ENCODE results near the gene FMO1. TPM values are rescaled to one million over a fixed set of nuclear protein-coding genes. Genes with fewer than 3 reads are reported as not detected.
"Not testable (repeated sequence)": the region's sequence is repeated elsewhere in the genome, so short reads cannot be mapped to it uniquely, and the experiment has no call there.

FMO1 gene
- total RNA-seq, 4 donors from 2014 or later = 0.94 to 9.5 (median 1.9) TPM

GRCh38 chr1:171279678-171280077 lies 31.4 kb downstream of the FMO1 start:
- no peak for TF ChIP-seq CTCF (IDR thresholded peaks at IDR 0.05)
- DNase-seq (ENCODE audit: low spot score) (no peak), ATAC-seq (ENCODE audit: low FRiP score) (no peak)

GRCh38 chr1:171280599-171280998 lies 32.3 kb downstream of the FMO1 start:
- no peak for ATAC-seq (ENCODE audit: low FRiP score)
- no peak for DNase-seq (ENCODE audit: low spot score)
- no peak for TF ChIP-seq CTCF (IDR thresholded peaks at IDR 0.05)

DNA sequence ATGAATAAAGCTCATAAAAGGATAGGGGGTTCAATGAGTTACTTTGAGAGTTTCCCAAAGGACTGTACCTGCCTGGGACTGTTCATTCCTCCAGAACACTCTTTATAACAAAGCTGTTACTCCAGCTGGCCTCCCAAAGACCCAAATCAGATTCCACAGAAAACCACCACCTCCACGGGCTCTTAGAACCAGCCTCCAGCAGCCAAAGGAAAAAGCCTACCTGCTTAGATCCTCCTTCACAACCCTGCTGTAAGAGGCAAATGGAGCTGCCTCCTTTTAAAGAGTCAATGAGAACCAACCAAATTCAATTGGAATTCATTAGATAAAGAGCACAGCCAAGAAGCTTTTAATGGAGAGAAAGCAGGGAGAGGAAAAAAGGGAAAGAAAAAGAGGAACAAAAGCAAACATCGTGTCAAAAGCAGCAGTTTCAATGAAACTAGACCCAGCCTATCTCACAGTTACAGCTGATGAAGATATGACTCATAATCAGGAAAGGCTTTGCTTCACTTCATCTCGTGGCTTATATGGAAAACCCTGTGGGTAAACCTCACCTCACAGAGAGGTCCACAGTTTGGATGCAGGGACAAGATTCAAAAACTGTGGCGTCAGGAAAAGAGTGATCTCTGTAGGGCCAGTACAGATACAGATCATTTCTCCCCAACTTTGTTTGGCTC lies 37.9 kb downstream of the FMO1 start:
- TF ChIP-seq CTCF (IDR thresholded peaks at IDR 0.05) = no peak
- ATAC-seq (ENCODE audit: low FRiP score) (no peak), DNase-seq (ENCODE audit: low spot score) (no peak)

DNA sequence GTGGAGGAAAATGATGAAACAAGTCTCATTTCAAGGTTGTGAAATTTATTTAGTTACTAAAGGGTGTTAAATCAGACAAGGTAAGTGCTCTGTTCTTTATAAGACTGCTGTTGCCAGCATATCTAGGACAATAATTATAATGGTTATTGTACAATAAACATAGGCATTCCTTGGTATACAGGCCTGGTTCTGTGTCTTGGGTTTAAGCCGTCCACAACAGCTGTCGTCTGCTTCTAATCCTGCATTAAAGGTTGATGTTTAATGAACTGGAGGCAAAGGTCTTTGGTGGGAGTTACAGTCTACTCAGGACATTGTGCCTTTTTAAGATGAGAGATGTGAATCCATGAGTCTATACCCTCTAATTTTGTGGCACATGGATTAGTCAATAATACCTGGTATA lies 42.3 kb downstream of the FMO1 start:
- ATAC-seq (ENCODE audit: low FRiP score) (no peak), DNase-seq (ENCODE audit: low spot score) (no peak)
- TF ChIP-seq CTCF (IDR thresholded peaks at IDR 0.05) = no peak

- no peak for DNase-seq (ENCODE audit: low spot score)
- ATAC-seq (ENCODE audit: low FRiP score) = no peak
- no peak for TF ChIP-seq CTCF (IDR thresholded peaks at IDR 0.05)
These were observed 44.5 kb downstream of the FMO1 start for GRCh38 chr1:171292799-171293198.

DNA sequence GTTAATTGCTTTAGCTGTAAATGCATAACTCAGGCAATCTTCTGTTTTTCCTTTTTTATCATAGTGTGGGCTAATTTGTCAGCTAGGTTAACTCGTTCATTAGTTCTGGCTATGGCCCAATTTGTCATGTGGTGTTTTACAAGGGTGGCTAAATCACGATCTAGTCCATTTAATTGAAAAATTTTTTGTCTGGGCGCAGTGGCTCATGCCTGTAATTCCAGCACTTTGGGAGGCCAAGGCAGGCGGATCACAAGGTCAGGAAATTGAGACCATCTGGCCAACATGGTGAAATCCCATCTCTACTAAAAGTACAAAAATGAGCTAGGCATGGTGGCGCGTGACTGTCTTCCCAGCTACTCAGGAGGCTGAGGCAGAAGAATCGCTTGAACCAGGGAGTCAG lies 47.1 kb downstream of the FMO1 start:
- ATAC-seq (ENCODE audit: low FRiP score); DNase-seq (ENCODE audit: low spot score): not testable (repeated sequence)

GRCh38 chr1:171295821-171296220 lies 47.5 kb downstream of the FMO1 start:
- TF ChIP-seq CTCF (IDR thresholded peaks at IDR 0.05) = no peak
- DNase-seq (ENCODE audit: low spot score) = no peak
- no peak for ATAC-seq (ENCODE audit: low FRiP score)
